Right ventricle myocardium inferior (tissue), 1 donor: ENCODE data around the gene FLAD1. TPM values are rescaled to one million over a fixed set of nuclear protein-coding genes. Genes with fewer than 3 reads are reported as not detected.

Source experiments
- ATAC-seq: fragments of 200-7000 bp; cut with Tn5 transposase; one replicate; pipeline ENCODE4 v1.9.1; 2020; ENCODE audit warnings: mild to moderate bottlenecking, moderate library complexity
- DNase-seq: peaks from one replicate; pipeline ENCODE4 v3.0.0; 2021; ENCODE audit errors: missing footprints
- intact Hi-C: fragments of 100-400 bp; cut with DNase I; formaldehyde crosslinking; loops from one replicate; pipeline ENCODE4 v1.11.0; 2022
- total RNA-seq: library from RNA; stranded (reverse); fragmentation: NEBNext Ultra II Directional; extraction: Animal tissue kit (Norgen Biotek cat#: 25700); gene quantifications from one replicate; pipeline ENCODE4 v1.2.1, GENCODE V29; 2021
- donor health status: DM: no; HTN: yes; CAD: no; lungs with severe emphysema.

Gene FLAD1
- total RNA-seq, 1 donor from 2014 or later = 30.8 TPM

DNA sequence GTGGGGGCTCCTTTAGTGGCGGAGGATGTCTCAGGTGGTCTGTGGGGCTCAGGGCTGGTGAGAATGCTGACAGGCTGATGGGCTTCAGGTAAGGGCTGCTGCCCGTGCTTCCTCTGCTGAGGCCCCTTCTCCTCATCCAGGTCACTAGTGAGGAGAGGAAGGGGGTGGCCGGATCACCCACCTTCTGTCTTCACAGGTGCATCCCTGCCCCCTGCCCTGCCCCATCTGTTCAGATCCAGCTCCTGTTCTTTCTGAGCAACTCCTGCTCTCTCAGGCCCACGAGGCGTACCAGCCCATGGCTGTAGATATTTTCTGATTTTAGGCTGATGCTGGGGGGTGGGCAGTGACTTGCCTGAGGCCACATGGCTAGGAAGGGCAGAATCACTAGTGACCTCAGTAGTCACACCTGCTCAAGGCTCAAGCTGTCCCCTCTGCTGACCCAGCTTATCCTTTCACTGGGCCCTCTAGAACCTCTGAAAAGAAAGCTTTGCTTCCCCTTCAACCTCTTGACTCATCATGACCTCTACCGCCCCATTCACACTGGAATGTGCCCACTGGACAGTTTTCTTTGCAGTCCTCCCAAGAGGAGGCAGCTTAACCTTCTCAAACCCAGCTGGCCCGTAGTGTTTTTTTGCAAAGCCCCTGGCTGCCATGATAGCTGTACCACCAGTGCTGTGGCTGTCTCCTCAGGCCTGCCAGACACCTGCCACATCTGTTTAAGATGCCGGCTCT lies 35.6 kb downstream of the FLAD1 start:
- ATAC-seq (no peak), DNase-seq (no peak)
- intact Hi-C loops = loop anchor here (5.0 kb wide), 1 partner anchor 46 kb away; the partner anchor contains the start of genes CKS1B and SHC1

DNA sequence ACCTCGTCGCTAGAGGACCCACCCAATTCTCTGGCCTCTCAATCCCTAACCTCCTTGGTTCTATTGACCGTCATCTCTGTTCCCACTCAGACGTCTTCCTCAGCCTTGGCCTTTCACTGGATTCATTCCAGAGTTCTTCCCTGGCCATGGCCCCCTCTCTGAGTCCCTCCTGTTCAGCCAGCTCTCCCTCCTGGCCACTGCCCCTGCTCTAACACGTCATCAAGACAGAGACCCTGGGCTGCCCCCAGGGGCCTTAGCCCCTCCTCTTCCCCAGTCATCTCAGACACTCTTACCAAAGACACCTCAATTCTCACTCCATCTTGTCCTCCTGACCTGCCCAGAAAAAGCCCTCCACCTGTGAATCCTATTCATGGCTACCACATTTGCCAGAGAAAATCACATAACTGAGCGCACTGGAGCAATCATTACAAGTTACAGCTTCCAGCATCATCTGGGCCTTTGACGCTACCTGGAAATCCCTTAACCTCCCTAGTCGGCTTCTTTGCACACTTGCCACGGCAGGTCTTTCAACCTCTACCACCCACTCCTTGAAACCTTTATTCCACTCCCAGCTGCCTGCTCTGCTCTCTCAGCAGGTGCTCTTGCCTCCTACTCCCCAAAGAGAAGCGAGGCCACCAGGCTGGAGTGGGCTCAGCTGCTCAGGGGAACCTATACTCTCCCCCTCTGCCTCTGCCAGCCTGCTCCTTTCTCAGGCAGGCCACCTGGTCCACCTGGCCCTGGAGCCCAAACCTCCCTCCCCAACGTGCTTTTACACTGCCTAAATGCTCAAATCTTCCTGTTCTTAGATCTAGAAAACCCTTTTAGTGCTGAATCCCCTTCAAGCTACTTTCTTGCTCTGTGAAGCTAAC lies 36.5 kb downstream of the FLAD1 start:
- intact Hi-C loops = loop anchor here (5.0 kb wide), 1 partner anchor 47 kb away; the partner anchor contains the start of genes CKS1B and SHC1
- ATAC-seq (no peak), DNase-seq (no peak)

DNA sequence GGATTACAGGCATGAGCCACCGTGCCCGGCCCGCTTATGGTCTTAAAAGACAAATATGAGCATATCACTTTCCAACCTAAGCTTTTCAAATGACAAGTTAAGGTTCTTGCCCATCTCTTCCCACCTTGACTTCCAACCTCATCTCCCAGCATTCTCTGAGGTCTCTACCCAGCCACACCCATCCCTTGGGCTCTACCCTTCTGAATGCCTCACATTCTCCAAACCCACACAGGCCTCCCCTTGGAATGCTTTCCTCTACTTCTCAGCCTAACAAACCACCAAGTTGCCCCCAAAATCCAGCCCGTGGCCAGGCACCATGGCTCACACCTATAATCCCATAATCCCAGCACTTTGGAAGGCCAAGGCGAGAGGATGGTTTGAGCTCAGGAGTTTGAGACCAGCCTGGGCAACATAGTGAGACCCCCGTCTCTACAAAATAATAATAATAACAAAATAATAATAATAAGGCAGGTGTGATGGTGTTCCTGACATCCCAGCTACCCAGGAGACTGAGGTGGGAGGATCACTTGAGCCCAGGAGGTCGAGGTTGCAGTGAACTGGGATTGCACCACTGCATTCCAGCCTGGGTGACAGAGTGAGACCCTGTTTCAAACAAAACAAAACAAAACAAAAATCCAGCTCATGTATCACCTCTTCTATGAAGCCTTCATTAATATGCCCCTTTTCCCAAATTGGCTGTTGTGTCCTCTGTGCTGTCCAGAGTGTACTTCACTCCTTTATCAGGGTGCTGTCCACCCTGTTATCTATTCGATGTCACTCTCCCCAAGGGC lies 39.2 kb downstream of the FLAD1 start:
- ATAC-seq (no peak), DNase-seq (no peak)
- intact Hi-C loops = no loop called here

DNA sequence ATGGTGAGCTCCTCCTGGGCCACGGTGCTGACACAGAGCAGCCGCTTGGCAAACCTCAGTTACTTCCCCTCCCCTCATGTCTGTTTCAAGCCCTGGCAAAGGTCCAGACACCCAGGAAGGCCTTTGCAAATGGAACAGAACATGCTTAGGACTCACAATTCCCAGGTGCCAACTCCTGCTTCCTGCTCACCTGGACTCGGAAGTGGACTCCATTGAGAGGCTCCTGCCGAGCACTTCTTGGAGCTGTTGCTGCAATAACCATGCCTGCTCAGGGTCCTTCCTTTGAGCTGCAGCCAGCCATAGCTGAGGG lies 39.7 kb downstream of the FLAD1 start:
- DNase-seq (no peak), ATAC-seq (no peak)
- intact Hi-C loops = no loop called here

DNA sequence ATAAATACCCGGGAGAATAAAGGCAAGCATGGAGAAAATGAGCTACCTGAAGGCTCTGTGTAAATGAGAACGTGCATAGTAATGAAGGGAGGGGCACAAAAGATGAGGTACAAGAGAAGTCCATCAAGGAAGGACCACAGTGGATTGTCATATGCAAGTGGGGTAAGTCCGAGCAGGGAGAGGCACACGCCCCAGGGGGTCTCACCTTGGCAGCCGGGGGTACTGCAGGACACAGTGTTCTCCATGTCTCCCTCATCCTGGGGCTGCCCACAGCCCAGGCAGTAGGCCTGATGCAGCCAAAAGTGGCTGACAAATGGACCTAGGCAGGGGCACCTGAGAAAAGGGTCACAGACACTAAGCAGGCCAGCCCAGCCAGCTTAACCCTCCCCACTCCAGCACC lies 40.5 kb downstream of the FLAD1 start:
- intact Hi-C loops = no loop called here
- DNase-seq = no peak
- no peak for ATAC-seq

DNA sequence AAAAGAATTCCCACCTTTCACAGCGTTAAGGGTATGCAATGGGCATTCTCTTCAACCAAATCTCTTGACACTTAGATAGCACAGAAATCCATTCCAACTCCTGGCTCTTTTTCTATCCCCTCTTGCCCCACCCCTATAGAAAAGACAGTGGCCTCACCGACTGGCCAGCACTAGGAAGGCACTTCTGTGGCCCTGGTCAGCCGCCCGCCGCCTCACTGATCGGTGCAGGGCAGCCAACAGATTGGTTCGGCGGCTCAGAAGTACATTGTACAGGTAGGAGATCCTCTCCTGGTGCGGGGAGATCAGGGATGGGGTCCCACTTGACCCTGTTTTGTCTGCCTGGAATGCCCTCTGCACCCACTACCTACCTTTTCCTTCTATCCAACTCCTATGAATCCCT lies 41.2 kb downstream of the FLAD1 start:
- no peak for ATAC-seq
- intact Hi-C loops = no loop called here
- DNase-seq = no peak

DNA sequence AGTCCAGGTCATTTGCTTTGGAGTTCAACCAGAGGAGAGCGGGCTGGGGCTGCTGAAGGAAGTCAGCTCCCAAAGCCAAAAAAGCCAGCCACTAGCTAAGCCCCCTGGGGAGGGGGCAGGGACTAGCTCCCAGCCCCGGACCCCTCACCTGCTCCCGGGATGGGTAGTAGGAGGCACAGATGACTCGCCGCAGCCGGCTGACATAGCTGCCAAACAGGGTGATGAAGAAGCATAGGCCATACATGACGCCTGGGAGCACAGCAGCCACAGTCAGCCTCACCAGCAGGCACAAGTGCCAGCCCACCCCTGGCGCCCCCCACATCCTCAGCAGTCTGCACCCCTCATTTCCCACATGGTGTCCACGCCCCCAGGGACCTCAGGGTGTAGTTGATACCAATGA lies 43.0 kb downstream of the FLAD1 start:
- DNase-seq = no peak
- intact Hi-C loops = no loop called here
- no peak for ATAC-seq

DNA sequence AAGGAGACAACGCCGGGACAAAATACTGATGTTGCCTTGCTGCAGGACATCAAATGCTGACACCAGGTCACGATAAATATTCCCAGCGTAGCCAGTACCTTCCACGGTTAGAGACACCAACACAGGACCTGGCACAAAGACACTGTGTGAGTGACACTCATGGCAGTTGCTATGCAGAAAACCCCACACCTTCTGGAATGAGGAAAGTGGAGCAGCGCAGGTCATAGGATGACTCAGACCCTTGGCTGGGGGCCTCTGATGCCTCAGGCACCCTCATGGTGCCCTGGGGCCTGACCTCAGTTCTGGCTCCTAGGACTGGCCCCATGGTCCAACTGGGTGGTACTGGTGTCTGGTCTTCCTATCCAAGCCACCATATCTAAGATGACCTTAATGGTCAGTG lies 43.4 kb downstream of the FLAD1 start:
- DNase-seq (no peak), ATAC-seq (no peak)
- intact Hi-C loops = no loop called here

DNA sequence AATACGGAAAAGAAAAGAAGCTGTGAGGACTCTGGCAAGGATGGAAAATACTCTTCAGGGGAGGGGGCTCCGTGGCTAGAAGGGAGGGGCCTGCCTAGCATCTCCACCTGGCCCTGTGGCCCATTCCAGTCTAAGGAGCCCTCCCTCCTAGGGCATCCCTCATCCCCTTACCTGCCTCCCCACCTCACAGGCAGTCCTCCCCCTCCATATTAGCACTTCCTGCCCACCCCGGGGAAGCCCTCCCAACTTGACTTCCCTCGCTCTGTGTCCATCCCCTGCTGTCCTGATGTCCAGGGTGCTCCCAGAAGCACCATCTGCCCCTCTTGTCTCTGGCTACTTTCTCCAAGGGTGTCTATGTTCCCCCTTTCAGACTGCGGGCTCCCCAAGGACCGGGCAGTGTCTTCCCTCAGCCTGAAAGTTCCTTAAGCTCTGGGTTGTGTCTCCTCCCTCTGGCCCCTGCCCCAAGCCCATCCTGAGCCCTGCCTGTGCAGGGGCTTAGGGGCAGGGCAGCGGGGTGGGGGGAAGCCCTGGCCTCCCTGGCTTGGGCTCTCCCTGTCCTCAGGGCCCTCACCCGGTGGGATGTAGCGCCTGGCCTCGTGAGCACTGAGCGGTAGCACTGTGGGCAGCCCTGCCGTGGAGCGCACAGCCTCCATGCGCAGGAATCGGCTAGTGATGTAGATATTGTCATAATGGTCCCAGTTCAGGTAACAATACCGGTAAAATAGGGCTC lies 46.5 kb downstream of the FLAD1 start:
- no peak for ATAC-seq
- no peak for DNase-seq
- intact Hi-C loops = no loop called here

DNA sequence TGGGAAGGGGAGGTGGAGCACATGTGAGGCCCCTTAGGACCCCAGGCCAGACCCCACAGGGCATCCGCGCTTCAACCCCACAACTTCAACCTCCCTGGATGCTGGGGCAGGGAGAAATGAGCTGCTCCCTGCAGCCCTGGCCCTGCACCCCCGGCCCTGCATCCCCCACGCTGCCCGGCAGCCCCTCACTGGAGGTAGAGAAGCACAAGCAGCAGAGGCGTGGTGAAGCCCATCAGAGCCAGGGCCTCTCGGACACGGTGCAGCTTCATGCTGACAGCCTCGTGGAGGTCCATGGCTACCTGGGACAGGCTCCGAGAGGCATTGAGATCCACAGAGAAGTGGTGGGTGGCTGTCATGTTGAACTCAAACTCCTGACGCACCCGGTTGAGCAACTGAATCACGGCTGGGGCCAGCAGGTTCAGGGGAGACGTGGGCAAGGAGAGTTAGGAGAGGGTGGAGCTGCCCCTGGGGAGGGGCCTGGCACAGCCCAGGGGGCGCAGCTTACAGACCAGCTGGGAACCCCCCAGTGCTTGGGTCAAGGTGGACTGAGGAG lies 47.2 kb downstream of the FLAD1 start:
- no peak for DNase-seq
- intact Hi-C loops = no loop called here
- no peak for ATAC-seq

DNA sequence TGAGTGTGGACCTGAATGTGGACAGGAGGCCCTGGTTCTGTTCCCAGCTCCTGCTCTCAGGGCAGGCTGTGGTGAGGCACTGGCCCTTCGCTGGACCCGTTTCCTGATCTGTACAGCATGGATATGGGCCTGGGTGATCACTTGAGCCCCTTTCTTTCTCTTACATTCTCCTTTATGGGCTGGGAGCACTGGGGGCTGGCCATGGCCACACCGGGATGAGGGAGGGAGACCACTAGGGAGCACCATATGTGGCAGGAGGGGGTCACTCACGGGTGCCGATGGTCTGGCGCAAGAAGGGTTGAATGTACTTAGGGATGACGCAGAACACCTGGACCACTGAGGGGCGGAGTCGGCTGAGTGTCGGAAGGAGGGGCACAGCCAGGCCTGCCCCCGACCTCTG lies 47.8 kb downstream of the FLAD1 start:
- no peak for DNase-seq
- ATAC-seq = no peak
- intact Hi-C loops = no loop called here

DNA sequence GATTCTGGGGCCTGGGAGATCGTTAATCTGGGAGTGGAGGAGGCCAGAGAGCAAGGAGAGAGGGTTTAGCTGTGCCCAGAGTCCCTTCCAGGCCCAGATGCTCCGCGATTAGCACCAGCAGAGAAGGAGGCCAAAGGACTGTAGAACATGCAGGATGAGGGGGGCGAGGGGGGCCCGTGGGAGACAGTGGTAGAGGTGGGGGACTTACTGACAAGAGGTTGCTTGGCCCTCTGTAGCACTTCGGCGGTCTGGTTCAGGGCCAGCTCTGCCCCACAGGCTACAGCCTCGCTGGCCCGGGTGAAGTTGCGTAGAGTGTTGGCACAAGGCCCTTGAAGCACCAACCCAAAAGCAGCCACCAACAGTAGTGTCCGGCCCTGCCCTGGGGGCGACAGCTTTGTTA lies 49.7 kb downstream of the FLAD1 start:
- intact Hi-C loops = no loop called here
- no peak for ATAC-seq
- DNase-seq = no peak

DNA sequence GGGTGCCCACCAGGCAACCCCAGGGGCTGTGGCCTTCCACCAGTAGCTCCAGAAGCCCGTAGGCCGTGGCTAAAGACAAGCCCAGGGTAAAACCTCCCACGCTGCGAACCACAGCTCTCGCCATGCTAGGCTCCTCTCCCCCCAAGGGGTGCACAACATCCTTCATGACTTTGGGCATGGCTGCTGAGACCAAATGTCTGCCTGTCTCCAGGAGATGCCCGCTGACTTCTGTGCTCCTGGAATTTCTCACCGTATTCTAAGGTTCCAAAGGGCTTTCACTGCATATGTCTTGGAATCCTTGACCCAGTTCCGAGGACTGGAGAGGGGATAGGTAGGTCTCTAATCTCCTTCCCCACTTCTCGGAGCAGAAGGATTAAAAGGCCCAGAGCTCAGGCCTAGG lies 50.4 kb downstream of the FLAD1 start, which contains the start of the genes DCST1 and DCST2:
Gene DCST1 (plus strand): TSS at position 301 of the 400 bp plus-strand sequence. CDS start 213 bp downstream, outside the sequence.
Gene DCST2 (minus strand): TSS at position 258 of the 400 bp plus-strand sequence. CDS start 80 bp downstream, at position 178.
- intact Hi-C loops = no loop called here
- DNase-seq = no peak
- ATAC-seq = no peak

DNA sequence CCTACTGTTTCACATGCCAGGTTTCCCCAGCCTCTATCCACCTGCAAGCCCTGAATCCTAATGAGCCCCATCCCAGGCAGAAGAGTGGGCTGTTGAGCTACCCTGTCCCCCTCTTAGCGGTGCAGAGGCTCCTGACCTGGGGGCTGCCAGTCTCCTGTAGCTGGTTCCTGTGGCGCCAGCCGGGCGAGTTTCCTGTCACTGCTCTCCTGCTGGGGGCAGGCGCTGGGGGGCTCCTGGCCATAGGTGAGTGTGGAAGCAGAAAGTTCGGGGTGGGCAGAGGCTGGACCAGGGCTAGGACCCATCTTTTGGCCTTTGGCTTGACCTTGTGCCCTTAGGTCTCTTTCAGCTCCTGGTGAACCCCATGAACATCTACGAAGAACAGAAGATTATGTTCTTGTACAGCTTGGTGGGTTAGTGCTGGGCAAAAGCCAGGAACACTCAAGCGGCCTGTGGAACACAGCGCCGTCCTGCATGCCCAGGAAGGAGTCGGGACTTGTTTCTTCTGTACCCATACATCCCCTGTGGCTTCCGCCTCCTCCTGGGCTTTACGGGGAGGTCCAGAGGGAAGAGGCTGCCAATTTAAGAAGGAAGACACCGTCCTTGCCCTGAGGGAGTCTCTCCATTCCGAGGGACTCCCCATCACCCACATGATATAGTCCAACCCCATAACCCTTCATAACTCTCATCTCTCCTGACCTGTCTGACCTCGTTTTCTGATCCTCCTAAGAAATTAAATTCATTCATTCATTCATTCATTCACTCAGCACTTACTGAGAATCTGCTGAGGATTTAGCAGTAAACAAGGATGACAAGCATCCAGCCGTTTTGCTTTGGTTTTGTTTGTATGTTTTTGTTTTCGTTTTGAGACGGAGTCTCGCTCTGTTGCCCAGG lies 51.4 kb downstream of the FLAD1 start:
- intact Hi-C loops = no loop called here
- ATAC-seq (no peak), DNase-seq (no peak)

DNA sequence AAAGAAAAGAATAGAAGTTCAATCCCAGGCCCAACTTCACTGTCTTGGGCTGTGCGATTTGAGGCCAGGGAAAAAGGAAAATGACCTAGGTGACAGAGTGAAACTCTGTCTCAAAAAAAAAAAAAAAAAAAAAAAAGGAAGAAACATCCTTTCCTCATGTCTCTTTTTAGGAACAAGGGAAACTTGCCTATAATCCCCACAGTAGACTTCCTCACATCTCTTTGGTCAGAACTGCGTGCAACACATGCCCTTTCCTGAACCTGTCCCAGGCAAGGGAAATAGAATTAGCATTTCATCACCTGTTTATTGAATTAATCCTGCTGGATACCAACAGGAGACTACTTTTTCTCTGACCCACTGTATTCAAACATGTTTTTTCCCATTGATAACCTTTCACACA lies 52.8 kb downstream of the FLAD1 start:
- intact Hi-C loops = no loop called here
- ATAC-seq (no peak), DNase-seq (no peak)

DNA sequence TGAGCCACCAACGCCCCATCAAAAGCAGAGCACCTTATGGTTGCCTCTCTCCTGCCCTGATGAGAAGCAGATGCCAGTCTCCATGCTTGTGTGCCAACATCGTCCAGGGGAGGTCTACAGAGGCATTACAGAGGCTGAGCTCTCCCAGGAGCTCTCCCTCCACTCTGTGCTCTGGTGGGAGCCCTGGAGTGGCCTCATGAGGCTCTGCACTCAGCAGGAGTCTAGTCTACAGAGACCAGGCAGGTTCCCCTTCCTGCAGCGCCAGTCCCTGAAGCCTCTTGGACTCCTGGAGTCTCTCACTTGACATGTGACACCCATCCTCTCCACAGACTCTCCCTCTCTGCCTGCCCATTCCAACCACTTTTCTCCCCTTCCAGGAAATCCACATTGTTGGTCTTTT lies 53.9 kb downstream of the FLAD1 start:
- no peak for ATAC-seq
- intact Hi-C loops = no loop called here
- DNase-seq = no peak

DNA sequence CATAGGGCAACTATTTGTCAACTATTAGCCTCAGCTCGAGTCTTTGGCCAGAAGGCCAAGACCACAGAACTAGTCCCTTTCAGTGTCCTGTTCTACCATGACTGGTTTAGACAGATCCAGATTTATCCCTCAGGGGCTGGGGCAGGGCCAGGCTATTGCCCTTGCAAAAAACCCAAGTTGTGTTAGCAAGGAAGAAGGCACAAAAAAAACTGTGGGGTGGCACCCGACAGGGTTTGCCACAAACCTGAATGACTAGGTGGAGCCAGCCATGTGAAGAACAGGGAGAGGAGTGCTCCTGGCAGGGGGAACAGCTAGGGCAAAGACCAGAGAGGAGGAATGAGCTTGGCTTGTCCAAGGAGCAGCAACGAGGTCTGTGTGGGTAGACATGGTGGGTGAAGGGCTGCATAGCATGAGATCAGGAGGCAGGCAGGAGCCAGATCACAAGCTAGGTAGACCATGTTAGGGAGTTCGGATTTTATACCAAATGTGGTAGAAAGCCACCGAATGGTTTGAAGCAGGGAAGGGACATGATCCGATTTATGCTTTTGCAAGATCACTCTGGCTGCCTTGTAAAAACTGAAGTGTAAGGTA lies 54.8 kb downstream of the FLAD1 start:
- DNase-seq (no peak), ATAC-seq (no peak)
- intact Hi-C loops = no loop called here
